Mesodermal cell (in vitro differentiated cells): Measurements from ENCODE around the gene FARP1. TPM values are rescaled to one million over a fixed set of nuclear protein-coding genes. Genes with fewer than 3 reads are reported as not detected.

Source experiments
- H3K27ac ChIP-seq: 2 replicates; pipeline ENCODE4 v1.7.0; 2013; ENCODE audit warnings: mild to moderate bottlenecking, low read depth, low read length, moderate library complexity; ENCODE audit not compliant: severe bottlenecking
- H3K36me3 ChIP-seq: 2 replicates; pipeline ENCODE4 v1.7.1; 2013; ENCODE audit warnings: mild to moderate bottlenecking, low read length, moderate library complexity; ENCODE audit not compliant: control insufficient read depth, insufficient read depth
- H3K4me1 ChIP-seq: one replicate; pipeline ENCODE4 v1.7.1; 2013; ENCODE audit warnings: mild to moderate bottlenecking, low read length; ENCODE audit not compliant: insufficient read depth, control insufficient read depth, poor library complexity, severe bottlenecking
- H3K4me3 ChIP-seq: 2 replicates; pipeline ENCODE4 v1.7.0; 2013; ENCODE audit warnings: low read length, control low read depth, mild to moderate bottlenecking; ENCODE audit not compliant: insufficient read depth, poor library complexity, severe bottlenecking; ENCODE audit errors: extremely low read depth
- H3K9me3 ChIP-seq: 2 replicates; pipeline ENCODE4 v1.7.1; 2013; ENCODE audit warnings: mild to moderate bottlenecking, low read length, moderate library complexity; ENCODE audit not compliant: control insufficient read depth
- WGBS, 2 experiments: methylation state at CpG; one replicate each; pipeline ENCODE4 v1.1.5; 2013; ENCODE audit warnings: missing lambda C conversion rate in 2 of 2; ENCODE audit not compliant: insufficient coverage in 2 of 2; 5-methylcytosine and 5-hydroxymethylcytosine counted together
- polyA plus RNA-seq, 2 experiments: library from polyadenylated mRNA; stranded (reverse); fragments of 50-300 nt; gene quantifications; one replicate each; pipeline ENCODE4 v1.2.3, GENCODE V29; 2013

FARP1 gene, protein sequence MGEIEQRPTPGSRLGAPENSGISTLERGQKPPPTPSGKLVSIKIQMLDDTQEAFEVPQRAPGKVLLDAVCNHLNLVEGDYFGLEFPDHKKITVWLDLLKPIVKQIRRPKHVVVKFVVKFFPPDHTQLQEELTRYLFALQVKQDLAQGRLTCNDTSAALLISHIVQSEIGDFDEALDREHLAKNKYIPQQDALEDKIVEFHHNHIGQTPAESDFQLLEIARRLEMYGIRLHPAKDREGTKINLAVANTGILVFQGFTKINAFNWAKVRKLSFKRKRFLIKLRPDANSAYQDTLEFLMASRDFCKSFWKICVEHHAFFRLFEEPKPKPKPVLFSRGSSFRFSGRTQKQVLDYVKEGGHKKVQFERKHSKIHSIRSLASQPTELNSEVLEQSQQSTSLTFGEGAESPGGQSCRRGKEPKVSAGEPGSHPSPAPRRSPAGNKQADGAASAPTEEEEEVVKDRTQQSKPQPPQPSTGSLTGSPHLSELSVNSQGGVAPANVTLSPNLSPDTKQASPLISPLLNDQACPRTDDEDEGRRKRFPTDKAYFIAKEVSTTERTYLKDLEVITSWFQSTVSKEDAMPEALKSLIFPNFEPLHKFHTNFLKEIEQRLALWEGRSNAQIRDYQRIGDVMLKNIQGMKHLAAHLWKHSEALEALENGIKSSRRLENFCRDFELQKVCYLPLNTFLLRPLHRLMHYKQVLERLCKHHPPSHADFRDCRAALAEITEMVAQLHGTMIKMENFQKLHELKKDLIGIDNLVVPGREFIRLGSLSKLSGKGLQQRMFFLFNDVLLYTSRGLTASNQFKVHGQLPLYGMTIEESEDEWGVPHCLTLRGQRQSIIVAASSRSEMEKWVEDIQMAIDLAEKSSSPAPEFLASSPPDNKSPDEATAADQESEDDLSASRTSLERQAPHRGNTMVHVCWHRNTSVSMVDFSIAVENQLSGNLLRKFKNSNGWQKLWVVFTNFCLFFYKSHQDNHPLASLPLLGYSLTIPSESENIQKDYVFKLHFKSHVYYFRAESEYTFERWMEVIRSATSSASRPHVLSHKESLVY
- 113 TPM for polyA plus RNA-seq (2013, experiment 1 of 2)
- 136 TPM for polyA plus RNA-seq (2013, experiment 2 of 2)

- Histone ChIP-seq H3K27ac (no peak within 1 kb of the TSS), H3K4me1 (peaks cover 23% of the 10 kb centered on the region), H3K36me3 (no peaks in the 10 kb centered on the region), H3K4me3 (peak within 1 kb of the TSS; percentile 66), H3K9me3 (no peaks in the 10 kb centered on the region)
- WGBS, 2 experiments = 1% methylated on average over 44 to 55 of the region's 98 CpGs
Observed at GRCh38 chr13:98142380-98143156, at the start of gene FARP1. TSS of gene FARP1 (plus strand) at chr13:98143094. CDS start at chr13:98213243, 70,149 bp downstream.

DNA sequence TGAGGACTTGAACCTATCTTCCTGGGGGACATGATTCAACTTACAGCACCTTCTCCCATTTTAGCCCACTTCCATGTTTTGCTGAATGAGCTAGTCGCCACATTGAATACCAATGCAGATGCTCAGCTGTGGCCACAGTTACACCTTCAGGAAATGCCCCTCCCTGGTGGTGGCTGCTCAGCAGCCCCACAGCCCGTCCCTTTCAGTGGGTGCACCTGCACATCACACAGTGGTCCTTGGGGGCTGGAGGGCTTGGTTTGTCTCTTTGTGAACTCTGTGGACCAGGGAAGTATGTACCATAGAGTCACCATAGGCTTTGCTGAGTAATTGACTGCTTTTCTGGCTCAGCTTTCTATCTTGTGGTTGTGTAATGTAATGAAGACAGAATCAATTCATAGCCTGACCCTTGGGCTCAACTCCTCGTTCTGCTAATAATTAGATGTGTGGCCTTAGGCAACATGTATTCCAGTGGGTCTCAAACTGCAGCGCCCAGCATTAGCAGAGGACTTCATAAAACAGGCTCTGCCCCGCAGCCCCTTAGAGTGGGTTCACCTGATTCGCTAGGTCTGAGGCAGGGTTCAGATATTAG, 48.1 kb upstream of the FARP1 start:
- Histone ChIP-seq H3K36me3 (no peaks in the 10 kb centered on the region), H3K9me3 (peaks cover 3% of the 10 kb centered on the region), H3K4me3 (no peak overlapping the region), H3K27ac (no peak overlapping the region), H3K4me1 (no peaks in the 10 kb centered on the region)
- WGBS, 2 experiments = 90 to 92% methylated on average over 3 to 4 of the region's 6 CpGs

GRCh38 chr13:98096059-98096458, 46.8 kb upstream of the FARP1 start:
- no peaks in the 10 kb centered on the region for H3K36me3 ChIP-seq
- no peaks in the 10 kb centered on the region for H3K4me1 ChIP-seq
- no peak overlapping the region for H3K27ac ChIP-seq
- peaks cover 3% of the 10 kb centered on the region for H3K9me3 ChIP-seq
- no peak overlapping the region for H3K4me3 ChIP-seq
- WGBS, 2 experiments = 62 to 74% methylated on average over 3 to 4 of the region's 5 CpGs

DNA sequence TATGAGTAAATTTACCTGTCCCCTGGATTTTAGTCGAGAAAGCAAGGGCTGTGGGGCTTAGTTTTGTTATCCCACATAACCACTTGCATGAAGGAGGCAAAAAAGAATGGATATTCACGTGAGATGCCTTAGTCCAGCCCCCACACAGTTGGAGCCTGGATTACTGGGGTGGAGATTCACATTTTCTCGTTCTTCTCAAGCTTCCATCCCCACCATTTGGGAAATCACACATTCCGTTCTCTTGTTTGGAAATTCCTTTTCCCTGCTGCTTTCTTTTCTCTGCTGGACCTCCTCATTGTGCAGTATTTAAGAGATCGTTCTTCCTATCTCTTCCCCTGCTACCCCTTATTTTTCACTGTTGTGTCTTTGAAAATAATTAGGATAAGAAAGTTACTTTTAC, 45.1 kb upstream of the FARP1 start:
- peaks cover 3% of the 10 kb centered on the region for H3K9me3 ChIP-seq
- no peaks in the 10 kb centered on the region for H3K36me3 ChIP-seq
- H3K27ac ChIP-seq = no peak overlapping the region
- no peak overlapping the region for H3K4me3 ChIP-seq
- no peaks in the 10 kb centered on the region for H3K4me1 ChIP-seq
- 60 to 73% methylated on average over 3 to 4 of the region's 5 CpGs for WGBS, 2 experiments

- Histone ChIP-seq H3K4me1 (no peaks in the 10 kb centered on the region), H3K4me3 (no peak overlapping the region), H3K9me3 (peaks cover 3% of the 10 kb centered on the region), H3K36me3 (no peaks in the 10 kb centered on the region), H3K27ac (no peak overlapping the region)
- WGBS, 2 experiments = 80 to 100% methylated on average over 1 to 5 of the region's 7 CpGs
Observed at GRCh38 chr13:98098516-98098915, 44.4 kb upstream of the FARP1 start.

GRCh38 chr13:98099627-98100026, 43.3 kb upstream of the FARP1 start:
- no peaks in the 10 kb centered on the region for H3K36me3 ChIP-seq
- WGBS, 2 experiments = 90 to 100% methylated on average over 2 to 3 of the region's 4 CpGs
- H3K4me1 ChIP-seq = no peaks in the 10 kb centered on the region
- H3K4me3 ChIP-seq = no peak overlapping the region
- H3K27ac ChIP-seq = no peak overlapping the region
- no peaks in the 10 kb centered on the region for H3K9me3 ChIP-seq

DNA sequence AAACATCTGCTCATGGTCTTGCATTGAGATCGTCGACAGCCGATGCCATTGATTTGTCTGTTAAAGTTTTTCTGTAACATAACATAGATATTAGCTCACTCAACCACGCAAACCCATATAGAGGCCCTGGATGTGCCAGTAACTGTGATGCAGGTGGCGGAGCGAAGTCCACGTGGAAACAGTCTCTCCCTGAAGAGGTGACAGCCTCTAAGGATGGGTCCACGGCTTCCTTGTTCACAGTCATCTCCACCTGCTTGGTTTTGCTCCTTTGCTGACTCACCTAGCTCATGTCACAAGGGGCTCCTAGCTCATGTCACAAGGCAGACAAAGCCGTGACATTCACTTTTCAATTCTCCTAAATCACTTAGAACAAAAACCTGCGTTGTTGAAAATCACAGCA, 42.4 kb upstream of the FARP1 start:
- WGBS, 2 experiments = 91 to 96% methylated on average over 6 of the region's 10 CpGs
- H3K4me3 ChIP-seq = no peak overlapping the region
- H3K27ac ChIP-seq = no peak overlapping the region
- peaks cover 2% of the 10 kb centered on the region for H3K9me3 ChIP-seq
- no peaks in the 10 kb centered on the region for H3K36me3 ChIP-seq
- H3K4me1 ChIP-seq = no peaks in the 10 kb centered on the region

- no peak overlapping the region for H3K4me3 ChIP-seq
- H3K4me1 ChIP-seq = no peaks in the 10 kb centered on the region
- no peak overlapping the region for H3K27ac ChIP-seq
- 94% methylated on average over 2 of the region's 2 CpGs; no CpG with 5 or more reads in 1 of the 2 experiments for WGBS, 2 experiments
- H3K9me3 ChIP-seq = peaks cover 15% of the 10 kb centered on the region
- H3K36me3 ChIP-seq = no peaks in the 10 kb centered on the region
Observed at GRCh38 chr13:98103531-98103930, 39.4 kb upstream of the FARP1 start.

- Histone ChIP-seq H3K4me3 (no peak overlapping the region), H3K4me1 (no peaks in the 10 kb centered on the region), H3K27ac (no peak overlapping the region), H3K9me3 (peaks cover 15% of the 10 kb centered on the region), H3K36me3 (no peaks in the 10 kb centered on the region)
- WGBS, 2 experiments = 55 to 62% methylated on average over 8 to 9 of the region's 10 CpGs
Observed at GRCh38 chr13:98103942-98104880, 38.7 kb upstream of the FARP1 start.
